22Rv1 (cell line): Measurements from ENCODE around the gene HNRNPH2.

ENCODE experiments used
- H3K27ac ChIP-seq: fragments of 450-650 bp; 2 replicates; pipeline ENCODE4 v1.5.1; 2017
- ZFX ChIP-seq: fragments of 450-650 bp; IDR thresholded peaks from 2 replicates; pipeline ENCODE4 v1.6.1; 2017; ENCODE audit warnings: antibody characterized with exemption, borderline replicate concordance
- TF ChIP-seq, protein P1 (sequence below): fragments of 450-650 bp; IDR thresholded peaks from 2 replicates; pipeline ENCODE4 v1.5.1; 2017; ENCODE audit warnings: mild to moderate bottlenecking

The HNRNPH2 gene

DNA sequence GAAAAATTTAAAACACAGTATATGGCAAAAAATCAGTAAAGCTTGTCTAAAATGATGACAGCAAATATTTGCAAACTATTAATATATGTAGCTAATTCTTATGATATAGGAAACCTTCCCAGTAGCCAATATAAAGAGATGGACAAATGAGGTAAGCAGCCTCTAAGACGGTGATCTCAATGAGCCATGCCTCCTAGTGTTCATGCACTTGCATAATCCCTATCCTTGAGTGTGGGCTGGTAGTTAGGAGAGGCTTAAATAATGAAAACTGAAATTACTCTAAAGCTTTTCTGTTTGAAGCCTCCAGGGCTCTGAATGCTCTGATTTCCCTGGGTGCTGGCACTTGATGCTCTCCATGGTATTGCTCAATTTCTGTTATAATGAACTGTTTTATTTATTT is 52.6 kb downstream of the HNRNPH2 start:
- TF ChIP-seq, protein P1, sequence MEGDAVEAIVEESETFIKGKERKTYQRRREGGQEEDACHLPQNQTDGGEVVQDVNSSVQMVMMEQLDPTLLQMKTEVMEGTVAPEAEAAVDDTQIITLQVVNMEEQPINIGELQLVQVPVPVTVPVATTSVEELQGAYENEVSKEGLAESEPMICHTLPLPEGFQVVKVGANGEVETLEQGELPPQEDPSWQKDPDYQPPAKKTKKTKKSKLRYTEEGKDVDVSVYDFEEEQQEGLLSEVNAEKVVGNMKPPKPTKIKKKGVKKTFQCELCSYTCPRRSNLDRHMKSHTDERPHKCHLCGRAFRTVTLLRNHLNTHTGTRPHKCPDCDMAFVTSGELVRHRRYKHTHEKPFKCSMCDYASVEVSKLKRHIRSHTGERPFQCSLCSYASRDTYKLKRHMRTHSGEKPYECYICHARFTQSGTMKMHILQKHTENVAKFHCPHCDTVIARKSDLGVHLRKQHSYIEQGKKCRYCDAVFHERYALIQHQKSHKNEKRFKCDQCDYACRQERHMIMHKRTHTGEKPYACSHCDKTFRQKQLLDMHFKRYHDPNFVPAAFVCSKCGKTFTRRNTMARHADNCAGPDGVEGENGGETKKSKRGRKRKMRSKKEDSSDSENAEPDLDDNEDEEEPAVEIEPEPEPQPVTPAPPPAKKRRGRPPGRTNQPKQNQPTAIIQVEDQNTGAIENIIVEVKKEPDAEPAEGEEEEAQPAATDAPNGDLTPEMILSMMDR: no peak
- H3K27ac ChIP-seq: no peak overlapping the region

DNA sequence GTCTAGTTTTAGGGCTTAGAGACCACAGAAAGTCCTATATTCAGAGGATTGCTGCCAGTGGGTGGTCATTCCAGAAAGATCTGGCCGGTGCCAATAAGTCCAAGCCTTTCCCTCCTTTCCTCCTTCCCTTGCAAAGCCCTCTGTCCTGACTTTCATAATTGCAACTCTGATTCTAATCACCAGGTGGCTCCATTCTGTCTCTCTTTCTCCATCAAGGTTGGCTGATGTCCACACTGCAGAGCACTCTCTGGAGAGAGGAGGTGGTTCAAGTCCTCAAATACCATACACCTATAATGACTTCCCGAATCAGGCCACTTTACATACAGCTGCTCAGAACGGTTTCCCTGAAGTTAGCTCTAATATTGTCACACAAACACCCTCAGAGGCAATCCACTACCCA is 54.9 kb downstream of the HNRNPH2 start:
- TF ChIP-seq, protein P1: peak; percentile 51
- no peak for TF ChIP-seq ZFX
- no peak overlapping the region for H3K27ac ChIP-seq
